PC-3 (cell line): Measurements from ENCODE around the gene CHL1. TPM values are rescaled to one million over a fixed set of nuclear protein-coding genes. Genes with fewer than 3 reads are reported as not detected.

ENCODE experiments used
- ATAC-seq: fragments of 200-7000 bp; cut with Tn5 transposase; 2 replicates; pipeline ENCODE4 v1.9.1; 2020; ENCODE audit warnings: mild to moderate bottlenecking, moderate library complexity
- BruUV-seq: library from RNA; stranded (reverse); fragments of 400-500 nt; replicated peaks from 2 replicates; lab custom pipeline; 2021; lab: Mats Ljungman, UMichigan
- CTCF ChIA-PET: fragments of 300-600 bp; sonication (Branson Sonifier 250); formaldehyde crosslinking; loops from one replicate; lab custom pipeline; 2022; ENCODE audit warnings: antibody characterized with exemption; lab: Charles Lee
- POLR2A ChIA-PET: fragments of 300-600 bp; sonication (Branson Sonifier 250); formaldehyde crosslinking; loops from one replicate; lab custom pipeline; 2022; ENCODE audit warnings: antibody characterized with exemption; ENCODE audit not compliant: unreplicated experiment; lab: Charles Lee
- DNase-seq: peaks from one replicate; pipeline ENCODE4 v3.0.0-alpha.2; 2015
- H2AFZ ChIP-seq: fragments of 300-600 bp; sonication (generic); 2 replicates; pipeline ENCODE4 v1.6.0; 2016; ENCODE audit warnings: antibody characterized with exemption, low read length
- H3F3A ChIP-seq: fragments of 300-600 bp; sonication (generic); one replicate; pipeline ENCODE4 v1.6.0; 2017; ENCODE audit warnings: antibody characterized with exemption, low read length, control low read depth, mild to moderate bottlenecking; ENCODE audit not compliant: unreplicated experiment
- H3K27ac ChIP-seq: fragments of 300-600 bp; sonication (generic); 2 replicates; pipeline ENCODE4 v1.5.1; 2016; ENCODE audit warnings: mild to moderate bottlenecking, low read length
- H3K27me3 ChIP-seq: fragments of 300-600 bp; sonication (generic); 2 replicates; pipeline ENCODE4 v1.6.1; 2016; ENCODE audit warnings: low read length, mixed read lengths
- H3K36me3 ChIP-seq: fragments of 300-600 bp; sonication (generic); 2 replicates; pipeline ENCODE4 v1.6.1; 2016; ENCODE audit warnings: low read depth, mixed run types, low read length, mixed read lengths
- H3K4me1 ChIP-seq: fragments of 300-600 bp; sonication (generic); 2 replicates; pipeline ENCODE4 v1.5.1; 2016; ENCODE audit warnings: low read length; ENCODE audit not compliant: insufficient read depth
- H3K4me2 ChIP-seq: fragments of 300-600 bp; sonication (generic); 2 replicates; pipeline ENCODE4 v1.6.0; 2016; ENCODE audit warnings: low read length
- H3K4me3 ChIP-seq: fragments of 300-600 bp; sonication (generic); 2 replicates; pipeline ENCODE4 v1.5.1; 2016; ENCODE audit warnings: mild to moderate bottlenecking, low read length, mixed read lengths
- H3K79me2 ChIP-seq: fragments of 300-600 bp; sonication (generic); 2 replicates; pipeline ENCODE4 v1.6.1; 2017; ENCODE audit warnings: low read length, mixed read lengths
- H3K9ac ChIP-seq: fragments of 300-600 bp; sonication (generic); 2 replicates; pipeline ENCODE4 v1.6.0; 2016; ENCODE audit warnings: mild to moderate bottlenecking, low read length
- H3K9me2 ChIP-seq: fragments of 300-600 bp; sonication (generic); replicated peaks from 2 replicates; pipeline ENCODE4 v1.6.1; 2016; ENCODE audit warnings: mixed run types, low read length, mixed read lengths
- H3K9me3 ChIP-seq: fragments of 300-600 bp; sonication (generic); 2 replicates; pipeline ENCODE4 v1.6.1; 2016; ENCODE audit warnings: low read length, mixed read lengths
- H4K20me1 ChIP-seq: fragments of 300-600 bp; sonication (generic); 2 replicates; pipeline ENCODE4 v1.6.1; 2016; ENCODE audit warnings: low read length, mixed read lengths
- EZH2 ChIP-seq: fragments of 300-600 bp; sonication (generic); IDR thresholded peaks from one replicate; pipeline ENCODE4 v1.6.1; 2017; ENCODE audit warnings: antibody characterized with exemption, mild to moderate bottlenecking, low read length; ENCODE audit not compliant: unreplicated experiment
- EZH2phosphoT487 ChIP-seq: fragments of 300-600 bp; sonication (generic); IDR thresholded peaks from 2 replicates; pipeline ENCODE4 v1.6.1; 2018; ENCODE audit warnings: mild to moderate bottlenecking, antibody characterized with exemption, low read length, borderline replicate concordance
- intact Hi-C: fragments of 100-400 bp; cut with micrococcal nuclease; formaldehyde crosslinking; loops from 2 replicates; pipeline ENCODE4 v1.9.0; 2023
- total RNA-seq: library from RNA; depleted of rRNA; stranded (reverse); fragments of >200 nt; gene quantifications from 2 replicates; pipeline ENCODE4 v1.2.3, GENCODE V29; 2014
- TF ChIP-seq, protein P1 (sequence below): fragments of 300-600 bp; sonication (generic); conservative IDR thresholded peaks from 2 replicates; pipeline ENCODE4 v1.5.1; 2017; ENCODE audit warnings: antibody characterized with exemption, low read depth, mild to moderate bottlenecking, low read length

The CHL1 gene
- total RNA-seq, 1 experiment from 2014 or later, result not detected

DNA sequence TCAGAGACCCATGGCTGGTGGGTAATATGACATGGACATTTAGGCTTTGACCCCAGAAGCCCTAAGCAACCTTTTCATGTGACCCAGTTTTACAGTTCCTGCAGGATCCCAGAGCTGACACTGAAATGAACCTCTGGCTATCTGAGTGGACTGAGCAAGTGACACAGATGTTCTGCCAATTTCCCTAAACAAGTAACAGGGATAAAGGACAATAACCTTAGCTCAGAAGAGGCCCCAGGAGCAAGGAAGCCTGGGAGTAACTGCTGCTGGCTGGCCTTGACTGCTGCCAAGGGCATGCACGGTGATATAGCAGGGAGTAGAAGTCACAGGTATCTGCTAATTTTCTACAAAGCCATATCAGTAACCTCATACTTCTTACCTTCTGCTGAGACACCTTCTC, 177.9 kb downstream of the CHL1 start:
- H3K4me2 ChIP-seq, result no peak overlapping the region
- no peak overlapping the region for H3K9ac ChIP-seq
- intact Hi-C loops, result no loop called here
- H3K36me3 ChIP-seq, result no peaks in the 10 kb centered on the region
- H3K4me1 ChIP-seq, result peaks cover 26% of the 10 kb centered on the region
- H3K27ac ChIP-seq, result no peak overlapping the region
- no peaks in the 10 kb centered on the region for H3K27me3 ChIP-seq
- ATAC-seq, result no peak
- H3K9me3 ChIP-seq, result no peaks in the 10 kb centered on the region
- no peaks in the 10 kb centered on the region for H3K79me2 ChIP-seq
- no peak overlapping the region for H2AFZ ChIP-seq
- CTCF ChIA-PET, result no interaction called here
- H4K20me1 ChIP-seq, result no peaks in the 10 kb centered on the region
- H3F3A ChIP-seq, result no peaks in the 10 kb centered on the region
- no peaks in the 10 kb centered on the region for H3K9me2 ChIP-seq
- no TSS peak for BruUV-seq
- H3K4me3 ChIP-seq, result no peak overlapping the region
- DNase-seq, result no peak
- no peak for TF ChIP-seq EZH2
- TF ChIP-seq, protein P1, sequence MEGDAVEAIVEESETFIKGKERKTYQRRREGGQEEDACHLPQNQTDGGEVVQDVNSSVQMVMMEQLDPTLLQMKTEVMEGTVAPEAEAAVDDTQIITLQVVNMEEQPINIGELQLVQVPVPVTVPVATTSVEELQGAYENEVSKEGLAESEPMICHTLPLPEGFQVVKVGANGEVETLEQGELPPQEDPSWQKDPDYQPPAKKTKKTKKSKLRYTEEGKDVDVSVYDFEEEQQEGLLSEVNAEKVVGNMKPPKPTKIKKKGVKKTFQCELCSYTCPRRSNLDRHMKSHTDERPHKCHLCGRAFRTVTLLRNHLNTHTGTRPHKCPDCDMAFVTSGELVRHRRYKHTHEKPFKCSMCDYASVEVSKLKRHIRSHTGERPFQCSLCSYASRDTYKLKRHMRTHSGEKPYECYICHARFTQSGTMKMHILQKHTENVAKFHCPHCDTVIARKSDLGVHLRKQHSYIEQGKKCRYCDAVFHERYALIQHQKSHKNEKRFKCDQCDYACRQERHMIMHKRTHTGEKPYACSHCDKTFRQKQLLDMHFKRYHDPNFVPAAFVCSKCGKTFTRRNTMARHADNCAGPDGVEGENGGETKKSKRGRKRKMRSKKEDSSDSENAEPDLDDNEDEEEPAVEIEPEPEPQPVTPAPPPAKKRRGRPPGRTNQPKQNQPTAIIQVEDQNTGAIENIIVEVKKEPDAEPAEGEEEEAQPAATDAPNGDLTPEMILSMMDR, result no peak
- no peak for TF ChIP-seq EZH2phosphoT487
- POLR2A ChIA-PET, result no interaction called here

DNA sequence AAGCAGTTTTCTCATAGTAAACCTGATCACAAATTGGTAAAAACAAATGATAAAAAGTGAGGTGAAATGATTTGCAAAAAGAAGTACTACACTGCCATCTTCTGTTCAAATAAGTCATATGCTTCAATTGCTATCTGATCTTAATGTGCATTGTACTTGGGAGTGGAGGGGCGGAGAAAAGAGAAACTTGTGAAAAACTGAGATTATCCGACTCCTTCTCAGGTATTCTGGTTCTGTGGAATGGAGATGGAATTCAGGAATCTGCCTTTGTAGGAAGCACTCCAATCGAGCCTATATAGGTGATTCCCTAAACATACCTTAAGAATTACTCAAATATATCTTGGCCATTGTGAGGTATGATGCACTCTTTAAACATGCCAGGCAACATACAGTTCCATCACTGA, 180.6 kb downstream of the CHL1 start:
- DNase-seq, result peak; percentile 84
- no peaks in the 10 kb centered on the region for H3F3A ChIP-seq
- BruUV-seq, result no TSS peak
- 0 out of 2 replicates have a peak overlapping the region, but pooled peaks have one; percentile 39 for H2AFZ ChIP-seq
- peak overlapping the region; percentile 35 for H3K4me2 ChIP-seq
- POLR2A ChIA-PET, result no interaction called here
- CTCF ChIA-PET, result no interaction called here
- no peaks in the 10 kb centered on the region for H3K27me3 ChIP-seq
- intact Hi-C loops, result loop anchor here (1.0 kb wide), 2 partner anchors 23 to 334 kb away; no protein-coding TSS in a partner anchor
- H3K36me3 ChIP-seq, result no peaks in the 10 kb centered on the region
- H3K4me3 ChIP-seq, result no peak overlapping the region
- no peak overlapping the region for H3K9ac ChIP-seq
- peak; percentile 83 for ATAC-seq
- no peaks in the 10 kb centered on the region for H3K79me2 ChIP-seq
- 0 out of 2 replicates have a peak overlapping the region, but pooled peaks have one; percentile 16 for H3K27ac ChIP-seq
- H3K9me3 ChIP-seq, result no peaks in the 10 kb centered on the region
- TF ChIP-seq, protein P1, result peak; percentile 83
- no peak for TF ChIP-seq EZH2
- H3K9me2 ChIP-seq, result no peaks in the 10 kb centered on the region
- peaks cover 40% of the 10 kb centered on the region for H3K4me1 ChIP-seq
- no peaks in the 10 kb centered on the region for H4K20me1 ChIP-seq

DNA sequence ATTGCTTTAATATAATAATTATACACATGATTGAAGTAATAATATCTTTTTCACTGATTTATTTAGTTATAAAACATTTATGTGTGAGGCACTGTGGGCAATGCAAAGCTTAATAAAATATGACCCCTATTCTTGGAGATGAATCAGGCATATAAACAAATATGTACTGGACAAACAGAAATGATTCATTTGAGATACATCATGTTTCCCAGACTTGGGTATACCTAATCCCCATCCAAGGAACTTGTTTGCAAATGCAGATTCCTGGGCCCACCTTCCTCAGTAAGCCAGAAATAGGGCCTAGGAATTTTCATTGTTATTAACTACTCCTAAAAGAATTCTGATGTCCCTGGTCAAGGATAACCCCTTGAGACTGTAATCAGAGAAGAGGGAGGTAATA, 184.2 kb downstream of the CHL1 start:
- no peak overlapping the region for H3K4me3 ChIP-seq
- ATAC-seq, result peak; percentile 38
- H3K9me3 ChIP-seq, result no peaks in the 10 kb centered on the region; the same call in 1 of the 2 replicates
- no peak overlapping the region for H2AFZ ChIP-seq
- H3K79me2 ChIP-seq, result no peaks in the 10 kb centered on the region
- peak overlapping the region; percentile 38; the same call in 1 of the 2 replicates for H3K4me2 ChIP-seq
- no TSS peak for BruUV-seq
- no peaks in the 10 kb centered on the region for H4K20me1 ChIP-seq
- CTCF ChIA-PET, result no interaction called here
- POLR2A ChIA-PET, result no interaction called here
- peaks cover 35% of the 10 kb centered on the region for H3K4me1 ChIP-seq
- intact Hi-C loops, result no loop called here
- peak; percentile 63 for DNase-seq
- no peaks in the 10 kb centered on the region for H3K36me3 ChIP-seq
- H3K27ac ChIP-seq, result peak overlapping the region; percentile 14; the same call in 1 of the 2 replicates
- H3K9ac ChIP-seq, result no peak overlapping the region
- H3F3A ChIP-seq, result no peaks in the 10 kb centered on the region
- no peaks in the 10 kb centered on the region for H3K9me2 ChIP-seq
- H3K27me3 ChIP-seq, result no peaks in the 10 kb centered on the region
- TF ChIP-seq EZH2 (no peak), EZH2phosphoT487 (no peak)
- TF ChIP-seq, protein P1, result no peak
